ENCODE measurements around the gene SNX30. TPM values are rescaled to one million over a fixed set of nuclear protein-coding genes. Genes with fewer than 3 reads are reported as not detected.

Gene SNX30
- total RNA-seq, 1 donor from 2014 or later: 12.7 TPM

GRCh38 chr9:112870556-112870955, 120.0 kb downstream of the SNX30 start:
- no peaks in the 10 kb centered on the region for H3K9me3 Mint-ChIP-seq
- TF ChIP-seq CTCF (IDR thresholded peaks at IDR 0.05; ENCODE audit: unreplicated experiment): no peak
- no peak overlapping the region for H3K4me3 Mint-ChIP-seq
- no peak overlapping the region for H3K27ac Mint-ChIP-seq
- H3K36me3 Mint-ChIP-seq: peaks cover 19% of the 10 kb centered on the region
- DNase-seq (ENCODE audit: low spot score in 2 of 2, unreplicated experiment in 2 of 2): no peak
- no peaks in the 10 kb centered on the region for H3K4me1 Mint-ChIP-seq
- no peaks in the 10 kb centered on the region for H3K27me3 Mint-ChIP-seq (ENCODE audit: low read depth)

GRCh38 chr9:112872019-112872418, 121.5 kb downstream of the SNX30 start:
- Mint-ChIP-seq H3K9me3 (no peaks in the 10 kb centered on the region), H3K27ac (no peak overlapping the region), H3K36me3 (peaks cover 18% of the 10 kb centered on the region), H3K4me1 (no peaks in the 10 kb centered on the region), H3K27me3 (ENCODE audit: low read depth) (no peaks in the 10 kb centered on the region), H3K4me3 (no peak overlapping the region)
- DNase-seq (ENCODE audit: low spot score in 2 of 2, unreplicated experiment in 2 of 2): no peak
- TF ChIP-seq CTCF (IDR thresholded peaks at IDR 0.05; ENCODE audit: unreplicated experiment): no peak

GRCh38 chr9:112873773-112874405, 123.3 kb downstream of the SNX30 start:
- H3K27me3 Mint-ChIP-seq (ENCODE audit: low read depth): no peaks in the 10 kb centered on the region
- no peak for DNase-seq (ENCODE audit: low spot score in 2 of 2, unreplicated experiment in 2 of 2)
- H3K4me3 Mint-ChIP-seq: no peak overlapping the region
- TF ChIP-seq CTCF (IDR thresholded peaks at IDR 0.05; ENCODE audit: unreplicated experiment): no peak
- H3K4me1 Mint-ChIP-seq: no peaks in the 10 kb centered on the region
- no peak overlapping the region for H3K27ac Mint-ChIP-seq
- H3K9me3 Mint-ChIP-seq: no peaks in the 10 kb centered on the region
- H3K36me3 Mint-ChIP-seq: peaks cover 9% of the 10 kb centered on the region

- H3K36me3 Mint-ChIP-seq: peaks cover 9% of the 10 kb centered on the region
- no peak for DNase-seq (ENCODE audit: low spot score in 2 of 2, unreplicated experiment in 2 of 2)
- H3K9me3 Mint-ChIP-seq: no peaks in the 10 kb centered on the region
- no peaks in the 10 kb centered on the region for H3K27me3 Mint-ChIP-seq (ENCODE audit: low read depth)
- H3K4me3 Mint-ChIP-seq: no peak overlapping the region
- H3K27ac Mint-ChIP-seq: no peak overlapping the region
- TF ChIP-seq CTCF (IDR thresholded peaks at IDR 0.05; ENCODE audit: unreplicated experiment): no peak
- H3K4me1 Mint-ChIP-seq: peaks cover 10% of the 10 kb centered on the region
These were observed 128.2 kb downstream of the SNX30 start for GRCh38 chr9:112878752-112879151.

GRCh38 chr9:112880650-112881049, 130.1 kb downstream of the SNX30 start:
- H3K36me3 Mint-ChIP-seq: peaks cover 9% of the 10 kb centered on the region
- H3K27me3 Mint-ChIP-seq (ENCODE audit: low read depth): no peaks in the 10 kb centered on the region
- no peak for DNase-seq (ENCODE audit: low spot score in 2 of 2, unreplicated experiment in 2 of 2)
- TF ChIP-seq CTCF (IDR thresholded peaks at IDR 0.05; ENCODE audit: unreplicated experiment): no peak
- H3K4me3 Mint-ChIP-seq: no peak overlapping the region
- H3K4me1 Mint-ChIP-seq: peaks cover 25% of the 10 kb centered on the region
- no peak overlapping the region for H3K27ac Mint-ChIP-seq
- H3K9me3 Mint-ChIP-seq: no peaks in the 10 kb centered on the region

- H3K4me3 Mint-ChIP-seq: no peak overlapping the region
These were observed 130.8 kb downstream of the SNX30 start for GRCh38 chr9:112881331-112881730.

More at GRCh38 chr9:112881331-112881730, 130.8 kb downstream of the SNX30 start:
- no peak for TF ChIP-seq CTCF (IDR thresholded peaks at IDR 0.05; ENCODE audit: unreplicated experiment)
- Mint-ChIP-seq H3K27ac (no peak overlapping the region), H3K4me1 (peaks cover 25% of the 10 kb centered on the region), H3K27me3 (ENCODE audit: low read depth) (no peaks in the 10 kb centered on the region), H3K9me3 (no peaks in the 10 kb centered on the region), H3K36me3 (peaks cover 6% of the 10 kb centered on the region)
- no peak for DNase-seq (ENCODE audit: low spot score in 2 of 2, unreplicated experiment in 2 of 2)
